Dendritic cell treated with granulocyte-macrophage colony-stimulating factor and Interleukin-4, amounts not matched to agents 40 ng/mL and 50 ng/mL, for 4 days (primary cell): ENCODE results near the gene FERMT2.
A peak's percentile ranks its signal among the peaks of the same experiment; 100 is the strongest.

Experiments
- H3K27ac Mint-ChIP-seq: one replicate; pipeline ENCODE4 v1.8.0; 2022; ENCODE audit warnings: mild to moderate bottlenecking, mixed read lengths
- H3K27me3 Mint-ChIP-seq: one replicate; pipeline ENCODE4 v1.8.0; 2022; ENCODE audit warnings: mild to moderate bottlenecking, mixed read lengths
- H3K36me3 Mint-ChIP-seq: one replicate; pipeline ENCODE4 v1.8.0; 2022; ENCODE audit warnings: low read depth, mixed read lengths
- H3K4me1 Mint-ChIP-seq: one replicate; pipeline ENCODE4 v1.8.0; 2022; ENCODE audit warnings: low read depth, mixed read lengths
- H3K4me3 Mint-ChIP-seq: one replicate; pipeline ENCODE4 v1.8.0; 2022; ENCODE audit warnings: mild to moderate bottlenecking, moderate library complexity, mixed read lengths
- H3K9me3 Mint-ChIP-seq: one replicate; pipeline ENCODE4 v1.8.0; 2022; ENCODE audit warnings: mixed read lengths
- intact Hi-C: fragments of 100-400 bp; cut with micrococcal nuclease; formaldehyde crosslinking; loops from one replicate; pipeline ENCODE4 v1.15.0; 2022

The FERMT2 gene

DNA sequence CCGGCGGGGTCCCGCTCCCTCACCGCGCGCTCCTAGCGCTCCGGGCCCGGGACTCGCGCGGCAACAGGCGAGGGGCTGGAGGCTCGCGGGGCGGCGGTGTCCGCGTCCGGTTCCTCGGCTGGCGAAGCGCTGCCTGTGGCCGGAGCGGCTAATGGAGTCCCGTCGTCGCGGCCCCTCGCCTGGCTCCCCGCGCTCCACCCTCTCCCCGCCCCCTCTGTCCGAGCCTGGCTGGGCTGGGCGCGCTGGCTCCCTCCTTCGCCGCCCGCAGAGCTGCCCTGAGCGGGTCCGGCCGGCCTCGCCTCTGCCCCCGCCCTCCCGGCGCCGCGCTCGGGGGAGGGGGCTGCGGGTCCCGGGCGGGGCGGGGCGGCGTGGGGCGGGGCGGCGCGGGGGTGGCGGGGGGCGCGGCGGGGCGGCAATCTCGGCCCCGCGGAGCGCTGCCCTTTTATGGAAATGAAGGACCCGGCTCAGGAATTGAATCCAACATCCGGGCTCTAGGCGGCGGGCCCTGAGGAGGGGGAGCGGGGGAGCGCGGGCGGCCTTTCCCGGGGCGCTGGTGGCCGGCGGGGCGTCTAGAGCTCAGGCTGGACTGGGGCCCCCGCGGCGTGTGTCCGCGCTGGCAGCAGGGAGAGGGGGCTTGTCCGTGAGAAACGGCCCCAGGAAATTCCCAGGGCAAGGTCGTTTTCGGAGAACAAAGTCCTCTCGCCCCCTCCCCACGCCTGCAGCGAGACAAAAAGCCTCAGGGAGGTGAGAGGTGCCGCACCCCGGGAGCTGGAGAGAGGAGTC, at the start of gene FERMT2:
Gene FERMT2, minus strand, starts transcription at position 153 of the 783 bp plus-strand sequence. CDS start 482 bp downstream, outside the sequence.
- Mint-ChIP-seq H3K9me3 (no peaks in the 10 kb centered on the region), H3K4me1 (peaks cover 7% of the 10 kb centered on the region), H3K27ac (no peak within 1 kb of the TSS), H3K4me3 (peak within 1 kb of the TSS; percentile 68), H3K27me3 (peaks cover 69% of the 10 kb centered on the region), H3K36me3 (no peaks in the 10 kb centered on the region)
- intact Hi-C loops = no loop called here

GRCh38 chr14:52998376-52999015, 47.6 kb upstream of the FERMT2 start:
- Mint-ChIP-seq H3K27me3 (peaks cover 2% of the 10 kb centered on the region), H3K27ac (no peak overlapping the region), H3K9me3 (no peaks in the 10 kb centered on the region), H3K4me3 (no peak overlapping the region), H3K36me3 (no peaks in the 10 kb centered on the region), H3K4me1 (no peaks in the 10 kb centered on the region)
- intact Hi-C loops = no loop called here

- Mint-ChIP-seq H3K27ac (no peak overlapping the region), H3K4me1 (no peaks in the 10 kb centered on the region), H3K27me3 (peaks cover 2% of the 10 kb centered on the region), H3K4me3 (no peak overlapping the region), H3K9me3 (no peaks in the 10 kb centered on the region), H3K36me3 (no peaks in the 10 kb centered on the region)
- intact Hi-C loops = no loop called here
These were observed 45.6 kb upstream of the FERMT2 start for GRCh38 chr14:52996493-52996892.

- Mint-ChIP-seq H3K27me3 (peaks cover 2% of the 10 kb centered on the region), H3K9me3 (no peaks in the 10 kb centered on the region), H3K27ac (no peak overlapping the region), H3K36me3 (no peaks in the 10 kb centered on the region), H3K4me3 (no peak overlapping the region), H3K4me1 (no peaks in the 10 kb centered on the region)
- intact Hi-C loops = no loop called here
These were observed 45.1 kb upstream of the FERMT2 start for GRCh38 chr14:52995998-52996397.

GRCh38 chr14:52992236-52992870, 41.5 kb upstream of the FERMT2 start:
- Mint-ChIP-seq H3K27ac (no peak overlapping the region), H3K27me3 (no peaks in the 10 kb centered on the region), H3K36me3 (no peaks in the 10 kb centered on the region), H3K4me3 (no peak overlapping the region), H3K4me1 (no peaks in the 10 kb centered on the region), H3K9me3 (no peaks in the 10 kb centered on the region)
- intact Hi-C loops = no loop called here

DNA sequence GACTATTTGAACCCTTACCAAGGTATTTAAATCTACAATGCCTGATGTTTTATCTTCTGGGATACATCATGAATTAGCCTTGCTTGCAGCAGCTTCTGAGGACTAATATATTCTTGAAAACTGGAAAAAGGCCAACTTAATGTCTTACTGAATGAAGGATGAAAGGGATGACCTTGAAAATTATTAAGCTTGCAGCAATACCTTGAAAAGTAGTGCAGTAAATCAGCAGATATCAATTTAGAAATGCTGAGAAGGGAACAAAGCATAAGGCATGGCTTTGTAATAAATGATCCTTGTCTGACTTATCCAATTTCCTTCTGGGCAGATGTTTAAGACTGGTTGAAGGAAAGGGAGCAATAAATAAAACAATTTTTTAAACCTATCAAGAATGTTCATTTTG, 37.3 kb upstream of the FERMT2 start:
- Mint-ChIP-seq H3K36me3 (no peaks in the 10 kb centered on the region), H3K27me3 (no peaks in the 10 kb centered on the region), H3K4me1 (no peaks in the 10 kb centered on the region), H3K27ac (no peak overlapping the region), H3K9me3 (no peaks in the 10 kb centered on the region), H3K4me3 (no peak overlapping the region)
- intact Hi-C loops = no loop called here

DNA sequence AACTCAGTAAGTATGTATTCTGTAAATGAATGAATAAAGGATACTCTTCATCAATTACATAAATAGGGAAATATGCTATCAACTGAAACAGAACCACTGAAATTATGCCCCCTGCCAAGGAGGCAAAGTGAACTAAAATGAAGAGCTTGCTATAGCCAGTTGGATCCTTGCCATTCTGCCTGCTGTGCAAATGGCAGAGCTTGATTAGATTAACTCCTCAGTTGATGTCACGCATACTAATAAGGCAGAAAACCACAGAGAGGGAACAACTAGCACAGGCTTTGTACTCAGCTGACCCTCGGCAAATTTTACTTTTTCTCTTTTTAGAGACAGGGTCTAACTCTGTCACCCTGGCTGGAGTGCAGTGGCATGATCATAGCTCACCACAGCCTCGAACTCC, 36.7 kb upstream of the FERMT2 start:
- Mint-ChIP-seq H3K4me1 (no peaks in the 10 kb centered on the region), H3K36me3 (no peaks in the 10 kb centered on the region), H3K4me3 (no peak overlapping the region), H3K27me3 (no peaks in the 10 kb centered on the region), H3K27ac (no peak overlapping the region), H3K9me3 (no peaks in the 10 kb centered on the region)
- intact Hi-C loops = no loop called here

DNA sequence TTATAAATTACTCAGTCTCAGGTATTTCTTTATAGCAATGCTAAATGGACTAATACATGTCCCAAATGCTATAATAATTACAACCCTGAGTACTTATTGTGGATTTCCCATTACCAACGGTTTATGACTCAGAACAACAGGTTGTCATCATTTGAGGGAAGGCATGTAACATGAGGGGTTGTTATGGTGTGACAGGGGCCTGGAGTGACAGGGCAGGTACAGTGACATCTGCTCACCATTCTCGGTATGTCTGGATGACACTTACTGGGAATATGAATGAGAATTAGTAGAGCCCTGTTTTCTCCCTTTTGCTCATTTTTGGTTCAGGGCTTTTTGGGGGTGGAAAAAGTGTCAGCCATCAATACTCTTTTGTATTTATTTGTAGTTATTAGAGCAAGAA, 36.2 kb upstream of the FERMT2 start:
- Mint-ChIP-seq H3K27ac (no peak overlapping the region), H3K4me3 (no peak overlapping the region)

GRCh38 chr14:52977798-52978197, 26.9 kb upstream of the FERMT2 start:
- Mint-ChIP-seq H3K36me3 (no peaks in the 10 kb centered on the region), H3K27me3 (no peaks in the 10 kb centered on the region)

More for the DNA sequence above, 36.2 kb upstream of the FERMT2 start:
- no peaks in the 10 kb centered on the region for H3K36me3 Mint-ChIP-seq
- no peaks in the 10 kb centered on the region for H3K27me3 Mint-ChIP-seq
- no peaks in the 10 kb centered on the region for H3K9me3 Mint-ChIP-seq
- H3K4me1 Mint-ChIP-seq = no peaks in the 10 kb centered on the region
- intact Hi-C loops = no loop called here

GRCh38 chr14:52974406-52974805, 23.6 kb upstream of the FERMT2 start:
- H3K4me3 Mint-ChIP-seq = no peak overlapping the region
- H3K27me3 Mint-ChIP-seq = no peaks in the 10 kb centered on the region
- H3K9me3 Mint-ChIP-seq = peaks cover 12% of the 10 kb centered on the region
- intact Hi-C loops = no loop called here
- H3K4me1 Mint-ChIP-seq = no peaks in the 10 kb centered on the region
- H3K36me3 Mint-ChIP-seq = no peaks in the 10 kb centered on the region
- H3K27ac Mint-ChIP-seq = no peak overlapping the region

More at GRCh38 chr14:52977798-52978197, 26.9 kb upstream of the FERMT2 start:
- intact Hi-C loops = no loop called here
- no peak overlapping the region for H3K27ac Mint-ChIP-seq
- no peaks in the 10 kb centered on the region for H3K9me3 Mint-ChIP-seq
- H3K4me3 Mint-ChIP-seq = no peak overlapping the region
- no peaks in the 10 kb centered on the region for H3K4me1 Mint-ChIP-seq

DNA sequence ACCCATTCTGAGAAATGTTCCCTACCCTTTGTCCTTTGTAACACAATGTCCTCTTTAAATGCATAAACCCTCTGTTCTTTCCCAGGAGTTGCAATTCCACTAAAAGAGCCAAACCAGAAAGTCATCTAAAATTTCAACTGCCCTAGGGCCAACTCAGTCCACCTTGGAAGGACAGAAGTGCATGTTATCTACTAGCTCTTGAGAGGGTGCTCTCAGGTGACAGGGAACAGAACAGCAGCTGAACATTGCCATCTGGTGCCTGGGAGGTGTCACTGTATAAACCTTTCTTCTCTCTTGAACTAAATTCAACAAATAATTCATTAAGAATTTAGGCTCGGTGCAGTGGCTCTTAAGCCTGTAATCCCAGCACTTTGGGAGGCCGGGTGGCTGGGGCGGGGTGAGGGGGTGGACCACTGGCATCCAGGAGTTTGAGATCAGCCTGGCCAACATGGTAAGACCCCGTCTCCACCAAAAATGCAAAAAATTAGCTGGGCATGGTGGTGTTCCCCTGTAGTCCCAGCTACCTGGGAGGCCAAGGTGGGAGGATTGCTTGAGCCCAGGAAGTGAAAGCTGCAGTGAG, 10.3 kb upstream of the FERMT2 start:
- Mint-ChIP-seq H3K27me3 (no peaks in the 10 kb centered on the region), H3K36me3 (no peaks in the 10 kb centered on the region), H3K4me1 (no peaks in the 10 kb centered on the region), H3K4me3 (no peak overlapping the region), H3K9me3 (no peaks in the 10 kb centered on the region), H3K27ac (no peak overlapping the region)
- intact Hi-C loops = loop anchor here (1.0 kb wide), 1 partner anchor 138 kb away; no protein-coding TSS in a partner anchor

DNA sequence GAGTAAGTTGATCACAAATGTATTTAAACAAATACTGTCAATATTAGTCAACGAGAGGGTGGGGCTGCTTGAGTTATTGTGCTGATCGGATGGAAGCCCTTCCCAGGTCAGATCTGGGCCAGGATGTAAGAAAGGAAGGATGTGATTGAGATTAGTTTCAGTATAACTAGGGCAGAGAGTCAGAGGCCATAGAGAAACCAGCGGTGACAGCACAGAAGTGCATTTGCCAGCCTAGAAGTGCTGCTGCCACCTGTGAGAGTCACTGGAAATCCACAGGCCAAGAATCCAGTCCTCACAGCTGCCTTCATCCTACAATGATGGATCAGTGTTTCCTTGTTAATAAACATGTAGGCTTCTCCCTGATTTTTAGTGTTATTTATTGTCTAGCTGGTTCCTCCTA, 9.8 kb upstream of the FERMT2 start:
- Mint-ChIP-seq H3K27ac (no peak overlapping the region), H3K27me3 (no peaks in the 10 kb centered on the region), H3K9me3 (no peaks in the 10 kb centered on the region), H3K4me3 (no peak overlapping the region), H3K4me1 (no peaks in the 10 kb centered on the region), H3K36me3 (no peaks in the 10 kb centered on the region)
- intact Hi-C loops = loop anchor here (1.0 kb wide), 1 partner anchor 137 kb away; no protein-coding TSS in a partner anchor

- intact Hi-C loops = no loop called here
- Mint-ChIP-seq H3K36me3 (no peaks in the 10 kb centered on the region), H3K4me1 (peaks cover 7% of the 10 kb centered on the region), H3K27me3 (peaks cover 45% of the 10 kb centered on the region), H3K4me3 (no peak overlapping the region), H3K27ac (no peak overlapping the region), H3K9me3 (no peaks in the 10 kb centered on the region)
These were observed 3.7 kb upstream of the FERMT2 start for GRCh38 chr14:52954346-52955214.
